HG03457 (cell line): Measurements from ENCODE around the gene FBXO24.

ENCODE experiments used
- ATAC-seq: cut with Tn5 transposase; IDR thresholded peaks from one replicate; pipeline ENCODE4 v1.9.1; 2021; ENCODE audit warnings: moderate number of reproducible peaks; ENCODE audit not compliant: unreplicated experiment

The FBXO24 gene

DNA sequence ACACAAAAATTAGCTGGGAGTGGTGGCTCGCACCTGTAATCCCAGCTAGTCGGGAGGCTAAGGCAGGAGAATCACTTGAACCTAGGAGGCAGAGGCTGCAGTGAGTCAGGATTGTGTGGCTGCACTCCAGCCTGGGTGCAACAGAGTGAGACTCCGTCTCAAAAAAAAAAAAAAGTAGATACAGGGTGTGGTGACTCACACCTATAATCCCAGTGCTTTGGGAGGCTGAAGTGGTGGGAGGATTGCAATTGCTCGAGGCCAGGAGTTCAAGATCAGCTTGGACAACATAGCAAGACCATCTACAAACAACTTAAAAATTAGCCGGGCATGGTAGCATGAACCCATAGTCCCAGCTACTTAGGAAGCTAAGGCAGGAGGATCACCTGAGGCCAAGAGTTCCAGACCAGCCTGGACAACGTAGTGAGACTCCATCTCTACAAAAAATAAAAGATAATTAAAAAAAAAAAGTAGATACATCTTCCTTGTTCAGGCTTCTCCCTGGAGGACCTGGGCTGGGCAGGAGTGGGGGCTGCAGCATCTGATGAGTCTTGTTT lies 28.3 kb downstream of the FBXO24 start:
- ATAC-seq = no peak

- no peak for ATAC-seq
Observed at GRCh38 chr7:100620239-100620638, 34.1 kb downstream of the FBXO24 start.

DNA sequence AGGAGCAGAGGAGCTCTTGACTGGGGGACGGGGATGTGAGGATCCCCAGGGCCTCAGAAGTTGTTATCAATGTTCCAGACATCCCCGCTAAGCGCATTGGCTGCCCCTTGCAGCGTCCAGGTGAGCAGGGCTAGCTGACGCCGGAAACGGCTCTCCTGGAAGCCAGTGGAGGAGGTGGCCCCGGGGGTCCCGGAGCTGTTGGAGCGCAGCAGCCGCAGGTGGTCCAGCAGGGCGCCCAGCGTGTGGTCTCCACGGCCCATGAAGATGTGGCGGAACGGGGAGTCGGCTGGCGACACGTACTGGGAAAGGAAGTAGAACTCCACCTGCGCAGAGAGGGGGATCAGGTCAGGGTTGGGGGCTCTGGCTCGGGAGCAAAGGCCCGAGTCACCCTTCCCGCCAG lies 34.7 kb downstream of the FBXO24 start:
- no peak for ATAC-seq

DNA sequence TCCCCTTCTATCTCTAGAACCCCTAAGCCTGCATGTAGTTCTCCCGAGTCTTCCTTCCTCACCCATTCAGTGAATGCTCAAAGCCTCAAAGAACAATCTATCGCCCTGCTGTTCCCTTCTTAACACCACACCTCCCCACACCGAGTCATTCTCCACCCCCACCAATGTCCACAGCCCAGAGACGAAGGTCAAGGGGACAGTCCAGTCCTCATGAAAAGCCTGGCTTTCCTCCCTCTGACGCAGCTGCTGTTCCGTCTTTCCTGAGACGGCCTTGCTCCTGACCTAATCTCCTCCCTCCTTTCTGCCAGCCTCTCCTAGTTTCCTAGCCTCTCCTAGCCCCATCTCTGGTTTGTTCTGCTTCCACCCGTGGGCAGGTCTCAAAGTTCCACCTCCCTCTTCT lies 35.4 kb downstream of the FBXO24 start:
- ATAC-seq = no peak

- ATAC-seq = no peak
Observed at GRCh38 chr7:100623951-100624824, 38.1 kb downstream of the FBXO24 start.

GRCh38 chr7:100626055-100626454 lies 39.9 kb downstream of the FBXO24 start:
- ATAC-seq = no peak

DNA sequence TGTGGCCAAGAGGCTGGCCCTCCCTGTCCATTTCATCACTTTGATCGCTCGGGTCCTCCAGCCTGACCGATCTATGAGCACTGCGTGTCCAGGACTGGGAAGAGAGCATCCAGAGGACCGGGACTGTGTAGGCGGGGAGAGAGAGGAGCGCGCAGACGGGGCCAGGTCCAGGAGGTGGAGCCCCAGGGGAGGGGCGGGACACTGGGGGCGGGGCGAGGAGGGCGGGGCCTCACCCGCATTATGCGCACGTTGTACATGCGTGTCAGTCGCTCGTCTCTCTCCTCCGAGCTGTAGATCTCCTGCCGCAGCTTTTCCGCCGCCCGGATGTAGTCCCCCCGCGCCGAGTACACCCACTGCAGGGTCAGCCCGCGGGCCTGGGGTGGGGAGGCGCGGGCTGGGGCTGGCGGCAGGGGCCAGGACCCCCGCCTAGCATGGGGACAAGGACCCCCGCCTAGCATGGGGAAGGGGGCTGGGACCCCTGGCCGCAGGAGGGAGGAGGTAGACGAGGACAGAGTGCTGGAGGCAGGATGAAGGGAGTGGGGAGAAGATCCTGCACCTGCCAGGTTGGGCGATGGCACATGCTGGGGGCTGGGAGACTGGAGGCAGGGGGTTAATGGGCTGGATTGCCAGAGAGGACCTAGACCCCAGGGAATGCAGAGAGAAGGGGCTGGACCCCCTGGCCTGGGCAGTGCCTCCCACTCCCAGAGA lies 40.6 kb downstream of the FBXO24 start:
- ATAC-seq = no peak

GRCh38 chr7:100627238-100627549 lies 41.1 kb downstream of the FBXO24 start:
- ATAC-seq = no peak

- ATAC-seq = no peak
Observed at GRCh38 chr7:100629117-100629716, 43.1 kb downstream of the FBXO24 start.

DNA sequence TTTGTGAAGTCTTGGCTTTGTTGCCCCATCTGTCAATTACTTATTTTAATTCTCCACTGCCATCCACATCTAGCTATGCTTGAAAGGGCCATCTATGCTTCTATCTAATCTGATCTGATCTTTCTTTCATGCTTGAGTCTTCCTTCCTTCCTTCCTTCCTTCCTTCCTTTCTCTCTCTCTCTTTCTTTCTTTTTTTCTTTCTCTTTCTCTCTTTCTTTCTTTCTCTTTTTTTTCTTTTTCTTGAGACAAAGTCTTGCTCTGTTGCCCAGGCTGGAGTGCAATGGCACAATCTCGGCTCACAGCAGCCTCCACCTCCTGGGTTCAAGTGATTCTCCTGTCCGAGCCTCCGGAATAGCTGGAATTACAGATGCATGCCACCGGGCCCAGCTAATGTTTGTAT lies 43.9 kb downstream of the FBXO24 start:
- ATAC-seq = no peak

- no peak for ATAC-seq
Observed at GRCh38 chr7:100632951-100633717, 47.0 kb downstream of the FBXO24 start.

GRCh38 chr7:100639995-100640516 lies 53.9 kb downstream of the FBXO24 start:
- ATAC-seq = no peak

- no peak for ATAC-seq
Observed at GRCh38 chr7:100640517-100641440, 54.7 kb downstream of the FBXO24 start.

- no peak for ATAC-seq
Observed at GRCh38 chr7:100641463-100641859, 55.3 kb downstream of the FBXO24 start, which contains the start of gene TFR2. TFR2 (minus strand) TSS chr7:100641552; CDS start chr7:100641509, 43 bp downstream.

GRCh38 chr7:100641860-100642533 lies 55.9 kb downstream of the FBXO24 start:
- ATAC-seq = no peak

GRCh38 chr7:100642534-100642907 lies 56.4 kb downstream of the FBXO24 start:
- no peak for ATAC-seq

- no peak for ATAC-seq
Observed at GRCh38 chr7:100649826-100650565, 63.9 kb downstream of the FBXO24 start.
